GM21390 (cell line): ENCODE measurements around the gene FBXO11.
A peak's percentile ranks its signal among the peaks of the same experiment; 100 is the strongest.

ENCODE experiments used
- ATAC-seq: cut with Tn5 transposase; IDR thresholded peaks from one replicate; pipeline ENCODE4 v1.9.1; 2021; ENCODE audit not compliant: unreplicated experiment

FBXO11 gene

DNA sequence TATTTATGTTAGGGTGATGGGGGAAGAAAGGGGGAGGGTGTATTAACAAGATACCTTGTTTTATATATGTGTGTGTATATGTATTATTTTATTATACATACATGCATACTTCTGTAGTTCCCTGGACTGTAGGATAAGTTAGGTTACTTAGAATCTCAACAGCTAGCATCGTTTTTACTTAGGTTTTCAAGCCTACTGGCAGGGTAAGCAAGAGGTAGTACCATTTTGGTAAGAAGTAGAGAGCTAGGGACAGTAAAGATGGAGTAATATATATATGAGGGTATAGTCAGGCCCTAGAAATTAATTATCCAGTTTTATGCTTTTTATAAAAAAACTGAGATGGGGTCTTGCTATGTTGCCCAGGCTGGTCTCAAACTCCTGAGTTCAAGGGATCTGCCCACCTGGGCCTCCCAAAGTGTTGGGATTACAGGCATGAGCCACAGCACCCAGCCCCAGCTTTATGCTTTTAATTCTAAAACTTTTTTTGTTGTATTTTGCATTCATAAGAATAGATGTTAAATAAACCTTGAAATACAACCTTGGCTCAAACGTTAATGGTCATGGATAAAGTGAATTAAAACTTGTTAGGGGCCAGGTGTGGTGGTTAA lies 110.1 kb downstream of the FBXO11 start:
- no peak for ATAC-seq

DNA sequence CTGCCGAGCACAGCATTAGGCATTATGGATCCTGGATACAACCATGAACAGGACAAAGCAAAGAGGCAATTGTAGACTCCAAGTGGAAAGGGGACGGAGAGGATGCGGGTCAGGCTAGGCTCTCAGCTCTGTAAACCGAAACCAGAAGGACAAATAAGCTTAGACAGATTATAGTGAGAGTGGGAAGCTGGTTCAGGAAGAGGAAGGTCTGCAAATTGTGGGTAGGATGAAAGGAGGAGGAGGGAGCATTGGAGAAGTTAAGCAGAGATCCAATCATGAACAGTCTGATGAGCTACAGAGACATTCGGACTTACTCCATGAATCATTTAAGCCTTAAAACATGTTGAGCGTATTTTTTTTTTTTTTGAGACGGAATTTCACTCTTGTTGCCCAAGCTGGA lies 120.3 kb downstream of the FBXO11 start:
- ATAC-seq, result no peak

DNA sequence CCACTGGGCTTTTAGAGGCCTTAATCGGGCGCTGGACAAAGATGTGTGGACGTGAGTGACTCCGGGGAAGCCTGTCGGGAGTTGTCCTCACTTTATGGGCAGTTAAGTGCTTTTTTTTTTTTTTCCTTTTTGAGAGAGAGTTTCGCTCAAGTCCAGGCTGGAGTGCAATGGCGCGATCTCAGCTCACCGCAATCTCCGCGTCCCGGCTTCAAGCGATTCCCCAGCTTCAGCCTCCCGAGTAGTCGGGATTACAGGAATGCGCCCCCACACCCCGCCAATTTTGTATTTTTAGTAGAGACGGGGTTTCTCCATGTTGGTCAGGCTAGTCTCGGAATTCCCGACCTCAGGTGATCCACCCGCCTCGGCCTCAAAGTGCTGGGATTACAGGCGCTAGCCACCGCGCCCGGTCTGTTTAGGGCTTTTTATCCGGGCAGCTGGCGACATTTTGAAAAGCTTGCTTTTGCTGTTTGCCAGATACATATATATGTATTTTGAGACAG lies 121.9 kb downstream of the FBXO11 start:
- ATAC-seq, result no peak

DNA sequence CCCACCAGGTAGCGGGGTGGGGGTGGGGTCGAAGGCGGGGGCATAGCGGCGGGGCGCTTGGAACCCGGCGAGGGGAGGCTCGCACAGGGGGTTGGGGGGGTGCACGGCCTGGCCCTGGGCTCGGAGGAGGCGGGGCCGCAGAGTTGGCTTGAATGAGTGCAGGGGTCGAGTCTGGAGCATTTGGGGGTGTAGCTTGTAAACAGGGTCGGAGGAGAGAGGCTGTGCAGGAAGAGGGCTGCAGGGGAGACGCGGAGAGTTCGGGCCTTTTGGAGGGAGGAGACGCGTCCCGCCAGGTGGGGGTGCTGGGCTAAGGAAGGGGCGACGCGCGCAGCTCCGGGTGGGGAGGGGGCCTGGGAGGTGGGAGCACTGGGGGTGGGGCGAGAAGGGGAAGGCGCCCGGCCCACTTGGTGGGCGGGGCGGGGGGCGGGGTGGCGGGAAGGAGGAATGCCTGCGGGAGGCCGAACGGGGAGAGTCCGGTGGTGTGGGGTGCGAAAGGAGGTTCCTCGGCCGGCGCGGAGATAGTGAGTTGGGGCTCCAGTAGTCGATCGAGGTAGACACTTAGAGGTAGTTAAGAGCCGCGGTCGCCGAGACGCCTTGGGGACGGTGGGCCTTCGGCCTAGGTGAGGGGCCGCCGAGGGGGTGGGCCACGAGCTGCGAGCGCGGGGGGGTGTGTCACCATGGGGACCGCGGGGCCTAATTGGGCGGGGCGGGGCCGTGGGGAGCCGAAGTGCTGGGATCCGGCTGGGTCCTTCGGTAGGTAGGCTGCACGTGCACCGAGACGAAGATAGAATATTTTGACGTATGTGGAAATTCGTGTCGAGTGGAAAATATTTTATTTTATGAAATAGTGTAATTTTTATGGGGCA lies 122.6 kb downstream of the FBXO11 start:
- peak; percentile 23 for ATAC-seq

DNA sequence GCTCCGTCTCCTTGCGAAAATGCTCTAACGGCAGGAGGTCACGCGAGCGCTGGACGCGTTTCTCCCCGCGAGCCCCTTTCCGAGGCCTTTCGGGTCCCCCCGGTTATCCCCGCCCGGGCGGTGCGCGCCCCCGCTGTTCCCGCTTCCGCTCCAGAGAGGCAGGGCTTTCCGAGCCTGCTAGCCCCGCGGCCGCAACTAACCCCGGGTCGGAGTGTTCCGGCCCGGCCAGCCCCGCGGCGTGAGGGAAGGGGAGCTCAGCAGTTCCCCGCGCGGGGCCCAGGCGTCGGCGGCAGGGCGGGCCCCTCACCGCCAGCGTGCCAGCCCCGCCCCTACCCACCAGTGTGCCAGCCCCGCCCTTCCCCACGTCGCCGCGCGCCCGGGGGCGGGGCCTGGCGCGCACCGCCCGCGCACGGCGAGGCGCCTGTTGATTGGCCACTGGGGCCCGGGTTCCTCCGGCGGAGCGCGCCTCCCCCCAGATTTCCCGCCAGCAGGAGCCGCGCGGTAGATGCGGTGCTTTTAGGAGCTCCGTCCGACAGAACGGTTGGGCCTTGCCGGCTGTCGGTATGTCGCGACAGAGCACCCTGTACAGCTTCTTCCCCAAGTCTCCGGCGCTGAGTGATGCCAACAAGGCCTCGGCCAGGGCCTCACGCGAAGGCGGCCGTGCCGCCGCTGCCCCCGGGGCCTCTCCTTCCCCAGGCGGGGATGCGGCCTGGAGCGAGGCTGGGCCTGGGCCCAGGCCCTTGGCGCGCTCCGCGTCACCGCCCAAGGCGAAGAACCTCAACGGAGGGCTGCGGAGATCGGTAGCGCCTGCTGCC lies 123.4 kb downstream of the FBXO11 start, which contains the start of gene MSH6:
Gene MSH6 (plus strand): TSS at position 475 of the 815 bp plus-strand sequence. CDS start 89 bp downstream, at position 564.
- ATAC-seq, result peak; percentile 82

DNA sequence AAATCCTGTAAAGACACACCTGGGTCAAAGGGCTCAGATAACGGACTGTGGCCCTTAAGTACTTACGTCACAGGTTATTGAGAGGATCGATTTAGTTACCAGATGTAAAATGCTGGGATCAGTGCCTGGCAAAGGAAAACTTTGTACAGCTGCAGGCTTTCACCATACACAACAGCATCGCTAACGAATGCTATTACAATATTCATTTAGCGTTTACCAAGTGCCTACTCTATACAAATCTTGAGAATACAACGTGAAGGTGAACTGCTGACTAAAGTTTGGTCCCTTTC lies 124.0 kb downstream of the FBXO11 start:
- ATAC-seq, result no peak

DNA sequence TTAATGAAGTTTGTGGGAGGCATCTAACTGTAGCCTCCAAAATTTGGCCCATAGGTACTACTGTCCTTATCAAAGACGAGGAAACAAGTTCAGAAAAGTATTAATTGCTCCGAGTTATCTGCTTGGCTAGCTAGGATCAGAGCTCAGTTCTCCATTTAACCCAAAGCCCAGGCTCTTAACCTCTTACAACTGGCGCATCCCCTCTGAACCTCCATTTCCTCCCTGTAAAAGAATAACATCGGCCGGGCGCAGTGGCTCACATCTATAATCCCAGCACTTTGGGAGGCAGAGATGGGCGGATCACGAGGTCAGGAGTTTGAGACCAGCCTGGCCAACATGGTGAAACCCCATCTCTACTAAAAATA lies 126.9 kb downstream of the FBXO11 start:
- ATAC-seq, result no peak

DNA sequence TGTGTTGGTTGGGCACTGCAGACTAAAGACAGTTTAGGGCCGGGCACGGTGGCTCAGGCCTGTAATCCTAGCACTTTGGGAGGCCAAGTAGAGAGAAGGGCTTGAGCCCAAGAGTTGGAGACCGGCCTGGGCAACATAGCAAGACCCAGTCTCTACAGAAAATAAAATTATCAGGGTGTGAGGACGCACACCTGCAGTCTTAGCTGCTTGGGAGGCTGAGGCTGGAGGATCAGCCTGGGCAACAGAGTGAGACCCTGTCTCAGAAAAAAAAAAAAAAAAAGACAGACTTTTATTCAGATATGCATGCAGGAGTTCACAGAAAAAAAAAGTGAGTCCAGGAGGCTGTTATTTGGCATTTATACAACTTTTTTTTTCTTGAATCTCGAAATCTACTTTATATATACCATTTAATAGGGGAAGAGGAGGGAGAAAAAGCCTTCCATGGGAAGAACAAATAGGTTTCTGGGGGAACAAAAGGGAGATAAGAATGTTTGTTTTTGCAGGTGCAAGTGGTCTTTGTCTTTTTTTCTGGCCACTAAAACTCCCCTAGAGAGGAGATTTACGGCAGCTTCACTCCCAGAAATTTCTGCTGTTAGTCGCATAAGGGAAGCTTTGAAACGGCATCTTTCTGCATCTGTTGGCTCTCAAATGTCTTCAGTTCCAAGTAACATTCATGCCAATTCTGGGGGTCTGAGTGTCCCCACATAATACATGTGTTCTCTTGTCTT lies 127.4 kb downstream of the FBXO11 start:
- no peak for ATAC-seq

DNA sequence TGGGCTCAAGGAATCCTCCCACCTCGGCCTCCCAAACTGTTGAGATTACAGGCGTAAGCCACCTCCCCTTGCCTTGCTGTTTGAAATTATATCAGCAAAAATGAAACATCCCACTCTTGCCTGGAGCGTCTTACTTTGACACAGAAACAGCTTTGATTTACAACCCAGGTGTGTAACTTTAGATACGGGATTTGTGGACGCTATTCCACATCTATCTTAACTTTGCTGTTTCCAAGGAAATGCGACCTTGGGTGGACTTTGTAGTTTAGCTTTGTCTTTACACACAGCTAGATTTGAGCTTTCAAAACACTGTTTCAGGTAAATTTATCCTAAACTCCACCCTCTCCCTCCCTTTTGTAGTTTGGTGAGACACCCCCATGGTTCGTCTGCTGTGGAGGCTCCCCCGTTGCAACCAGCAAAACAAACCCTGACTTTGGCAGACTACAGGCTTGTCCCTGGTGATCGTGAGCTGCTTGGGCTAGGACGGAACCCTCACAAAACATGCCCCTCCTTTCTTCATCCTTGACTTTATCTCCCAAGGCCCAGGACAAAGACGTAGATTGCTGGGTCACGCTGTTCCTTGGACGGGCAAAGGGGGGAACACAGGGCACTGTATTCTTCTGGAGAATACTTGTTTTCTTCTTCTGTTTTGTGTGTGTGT lies 128.9 kb downstream of the FBXO11 start:
- no peak for ATAC-seq

DNA sequence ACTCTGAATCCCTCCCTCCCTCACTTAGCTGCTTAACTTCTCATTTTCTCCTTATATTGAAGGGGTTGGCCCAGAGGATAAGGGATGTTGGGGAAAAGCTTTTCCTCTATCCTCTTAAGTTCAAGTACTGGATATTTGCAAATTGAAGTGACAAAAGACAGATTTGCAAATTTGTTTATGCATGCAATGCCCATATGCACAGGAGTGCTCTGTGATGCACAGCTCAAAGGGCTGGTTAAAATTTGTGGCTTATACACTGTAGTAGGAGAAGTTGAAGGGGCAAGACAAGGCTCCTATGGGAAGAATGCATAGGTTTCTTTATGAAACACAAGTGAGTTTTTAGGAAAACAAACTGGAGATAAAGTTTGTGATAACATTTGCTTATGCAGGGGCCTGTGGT lies 131.7 kb downstream of the FBXO11 start:
- no peak for ATAC-seq

DNA sequence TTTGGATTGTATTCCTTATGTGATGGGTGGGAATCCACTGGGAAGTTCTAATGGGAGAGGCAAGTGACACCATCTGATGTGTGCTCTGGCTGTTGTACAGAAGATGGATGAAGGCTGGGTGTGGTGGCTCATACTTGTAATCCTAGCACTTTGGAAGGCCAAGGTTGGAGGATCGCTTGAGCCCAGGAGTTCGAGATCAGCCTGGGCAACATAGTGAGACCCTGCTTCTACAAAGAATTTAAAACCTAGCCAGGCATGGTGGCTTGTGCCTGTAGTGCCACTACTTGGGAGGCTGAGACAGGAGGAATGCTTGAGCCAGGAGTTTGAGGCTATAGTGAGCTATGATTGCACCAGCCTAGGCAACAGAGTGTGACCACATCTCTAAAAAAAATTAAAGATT lies 134.0 kb downstream of the FBXO11 start:
- ATAC-seq, result no peak

DNA sequence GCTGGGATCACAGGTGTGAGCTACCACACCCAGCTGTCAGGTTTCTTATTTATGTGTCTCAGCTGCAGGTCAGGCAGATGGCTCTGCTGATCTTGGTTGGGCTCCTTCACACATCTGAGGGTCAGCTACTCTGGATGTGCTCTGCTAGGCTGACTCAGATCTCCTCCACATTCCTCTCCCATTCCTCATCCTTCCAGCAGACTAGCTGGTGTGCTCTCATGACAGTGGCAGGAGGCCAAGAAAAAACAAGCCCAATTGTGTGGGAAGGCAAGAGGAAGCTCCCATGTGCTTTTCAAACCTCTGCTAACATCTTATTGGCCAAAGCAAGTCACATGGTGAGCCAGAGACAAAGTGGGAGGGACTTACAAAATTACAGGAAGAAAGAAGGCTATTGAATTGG lies 135.1 kb downstream of the FBXO11 start:
- ATAC-seq, result no peak

DNA sequence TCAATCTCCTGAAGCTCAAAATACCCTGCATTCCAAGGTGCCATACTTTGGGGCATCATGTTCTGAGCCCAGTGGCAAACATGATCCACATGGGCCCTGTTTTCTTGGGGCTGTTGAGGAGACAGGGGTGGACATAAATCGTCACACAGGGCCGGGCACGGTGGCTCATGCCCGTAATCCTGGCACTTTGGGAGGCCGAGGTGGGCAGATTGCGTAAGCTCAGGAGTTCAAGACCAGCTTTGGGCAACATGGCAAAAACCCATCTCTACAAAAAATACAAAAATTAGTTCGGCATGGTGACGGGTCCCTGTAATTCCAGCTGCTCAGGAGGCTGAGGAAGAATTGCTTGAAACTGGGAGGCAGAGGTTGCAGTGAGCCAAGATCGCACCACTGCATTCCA lies 137.0 kb downstream of the FBXO11 start:
- ATAC-seq, result no peak

DNA sequence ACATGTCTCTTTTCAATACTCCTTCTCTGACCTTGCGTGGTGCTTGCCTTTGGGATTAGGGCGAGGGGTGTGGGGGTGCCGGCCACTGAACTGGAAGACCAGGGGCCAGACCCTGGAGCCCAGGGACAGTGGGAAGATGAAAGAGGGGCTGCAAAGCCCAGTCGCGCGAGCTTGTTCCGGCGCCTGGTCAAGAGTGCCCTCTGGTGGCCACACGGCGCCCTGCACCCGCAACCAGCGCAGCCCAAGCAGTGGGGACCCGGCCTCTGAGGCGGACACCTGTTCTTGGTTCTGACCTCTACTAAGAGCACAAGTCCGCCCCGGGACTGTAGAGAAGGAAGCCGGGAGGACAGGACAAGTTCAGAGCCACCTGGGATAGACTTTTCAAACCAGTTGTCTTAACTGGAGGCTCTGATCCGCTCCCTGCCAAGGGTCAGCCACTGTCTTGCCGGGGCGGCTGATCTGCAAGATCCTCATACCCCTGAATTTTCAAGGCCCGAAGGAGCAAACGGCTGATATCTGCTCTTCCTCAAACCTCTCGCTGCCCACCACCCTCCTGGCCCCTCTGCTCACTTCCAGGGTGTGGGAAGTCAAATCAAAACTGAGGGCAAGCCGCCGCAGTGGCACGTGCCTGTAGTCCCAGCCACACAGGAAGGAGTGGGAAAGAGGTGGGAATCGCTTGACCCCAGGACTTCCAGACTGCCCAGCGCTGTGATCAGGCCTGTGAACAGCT lies 138.3 kb downstream of the FBXO11 start:
- ATAC-seq, result no peak

DNA sequence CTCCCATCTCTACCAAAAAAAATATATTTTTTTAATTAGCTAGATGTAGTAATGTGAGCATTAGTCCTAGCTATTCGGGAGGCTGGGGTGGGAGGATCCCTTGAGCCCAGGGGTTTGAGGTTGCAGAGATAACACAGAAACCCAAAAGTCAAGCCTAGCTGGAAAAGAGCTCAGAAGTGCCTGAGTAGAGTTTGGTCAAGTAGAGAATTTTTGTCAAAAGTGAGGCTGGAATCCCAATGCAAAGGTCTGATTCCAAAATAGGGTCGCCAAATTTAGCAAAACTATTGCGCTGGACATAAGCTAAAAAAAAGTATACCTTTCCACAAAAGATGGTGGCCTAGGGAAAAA lies 138.8 kb downstream of the FBXO11 start:
- no peak for ATAC-seq

DNA sequence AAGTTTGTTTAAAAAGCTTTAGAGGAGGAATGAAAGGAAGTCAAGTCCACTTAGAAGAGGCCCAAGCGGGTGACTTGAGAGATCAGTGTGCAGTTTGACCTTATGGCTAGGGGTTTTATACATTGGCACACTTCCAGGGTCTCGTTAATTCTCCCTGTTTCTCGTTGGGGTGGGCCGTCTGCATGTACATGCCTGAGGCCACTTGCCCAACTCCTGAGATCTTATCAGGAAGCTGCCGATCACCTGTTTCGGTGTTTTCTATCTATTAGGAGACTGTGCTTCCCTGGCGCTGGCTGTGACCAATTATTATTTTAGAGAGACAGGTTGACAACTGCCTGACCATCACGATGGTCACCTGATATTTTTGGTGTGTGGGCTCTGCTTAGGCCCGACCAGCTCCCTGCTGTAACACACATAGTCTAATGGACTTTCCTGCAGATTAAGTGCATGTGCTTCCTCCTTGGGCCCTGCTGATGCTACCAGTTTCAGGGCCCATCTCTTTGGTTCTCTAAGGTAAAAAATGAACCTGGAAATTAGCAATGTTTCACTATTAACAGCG lies 154.4 kb downstream of the FBXO11 start:
- ATAC-seq, result no peak

DNA sequence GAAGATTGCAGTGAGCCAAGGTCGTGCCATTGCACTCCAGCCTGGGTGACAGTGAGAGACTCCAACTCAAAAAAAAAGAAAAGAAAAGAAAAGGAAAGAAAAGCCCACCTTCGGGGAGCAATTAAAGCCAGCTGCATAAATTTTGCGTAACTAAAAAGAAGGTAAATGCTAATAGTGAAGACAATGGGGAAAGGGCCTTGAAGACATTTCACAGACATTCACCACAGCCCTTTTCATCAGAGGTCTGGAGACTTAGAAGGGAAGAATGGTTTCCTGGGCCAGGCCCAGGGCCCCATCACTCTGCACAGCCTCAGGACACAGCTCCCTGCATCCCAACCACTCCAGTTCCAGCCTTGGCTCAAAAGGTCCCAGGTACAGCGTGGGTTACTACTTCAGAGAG lies 158.4 kb downstream of the FBXO11 start:
- ATAC-seq, result no peak

DNA sequence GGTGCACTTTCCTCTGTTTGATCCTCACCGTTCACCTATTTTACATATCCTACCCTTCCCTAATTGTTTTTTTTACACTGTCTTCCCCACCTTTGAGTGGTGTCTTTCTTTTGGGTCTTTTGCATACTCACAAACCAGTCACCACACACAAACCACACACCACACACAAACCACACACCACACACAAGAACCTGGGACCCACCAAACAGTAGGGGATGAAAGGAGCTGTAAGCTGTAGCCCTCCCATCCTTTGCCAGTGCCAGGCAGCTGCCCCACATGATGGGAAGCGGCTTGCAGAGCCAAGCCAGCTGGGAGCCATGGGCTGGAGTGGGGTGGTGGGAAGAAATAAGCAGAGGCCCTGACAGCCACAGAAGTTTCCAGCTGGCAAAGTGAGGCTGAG lies 162.2 kb downstream of the FBXO11 start:
- ATAC-seq, result no peak

DNA sequence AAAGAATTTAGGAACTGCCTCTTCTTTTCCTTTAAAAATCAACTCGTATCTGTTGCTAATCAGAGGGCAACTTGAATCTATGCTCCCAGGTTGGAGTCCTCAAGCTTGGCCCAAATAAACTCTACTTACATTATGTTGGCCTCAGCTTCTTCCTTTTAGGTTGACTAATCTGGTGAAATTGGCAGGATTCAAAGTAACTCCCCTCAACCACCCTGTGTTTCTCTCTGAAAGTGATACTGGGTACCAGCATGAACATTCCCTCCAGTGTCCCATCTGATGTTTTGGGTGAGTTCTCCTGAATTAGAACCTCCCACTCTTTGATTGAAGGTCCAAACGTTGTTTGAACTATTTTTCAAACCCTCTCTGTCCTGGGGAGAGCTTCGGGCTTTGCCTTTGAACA lies 164.7 kb downstream of the FBXO11 start:
- no peak for ATAC-seq

DNA sequence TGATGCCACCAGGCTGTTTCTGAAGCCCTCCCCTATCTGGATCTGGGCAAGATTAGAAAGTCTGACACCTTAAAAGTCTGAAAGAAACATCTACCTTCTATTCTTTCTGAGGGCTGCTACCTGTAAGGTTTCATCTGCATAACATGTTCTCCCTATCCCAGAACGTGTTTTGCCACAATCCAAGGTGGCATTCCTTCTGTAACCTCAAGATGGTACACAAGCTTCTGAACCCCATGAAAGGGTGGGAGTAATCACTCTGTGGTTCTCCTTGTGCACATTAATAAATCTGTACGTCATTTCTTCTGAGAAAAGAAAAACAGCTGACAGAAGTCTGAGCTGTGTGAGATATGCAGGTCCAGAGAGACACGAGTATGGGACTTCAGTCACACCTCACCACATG lies 165.2 kb downstream of the FBXO11 start:
- no peak for ATAC-seq
